Hepatocyte (in vitro differentiated cells): ENCODE results near the gene NLRC5. TPM values are rescaled to one million over a fixed set of nuclear protein-coding genes. Genes with fewer than 3 reads are reported as not detected.
A peak's percentile ranks its signal among the peaks of the same experiment; 100 is the strongest.

ENCODE experiments used
- DNase-seq: peaks from one replicate; pipeline ENCODE4 v3.0.0-alpha.2; 2016; ENCODE audit warnings: low spot score
- H2AFZ ChIP-seq: fragments of 200-600 bp; sonication (generic); 2 replicates; pipeline ENCODE4 v1.6.0; 2016; ENCODE audit warnings: antibody characterized with exemption, mild to moderate bottlenecking
- H3K27ac ChIP-seq: fragments of 200-600 bp; sonication (generic); 2 replicates; pipeline ENCODE4 v1.5.1; 2016; ENCODE audit warnings: mild to moderate bottlenecking
- H3K27me3 ChIP-seq: fragments of 200-600 bp; sonication (generic); 2 replicates; pipeline ENCODE4 v1.6.1; 2016
- H3K36me3 ChIP-seq: fragments of 200-600 bp; sonication (generic); replicated peaks from 2 replicates; pipeline ENCODE4 v1.5.1; 2016; ENCODE audit warnings: low read depth; ENCODE audit not compliant: insufficient read depth
- H3K4me1 ChIP-seq: fragments of 200-600 bp; sonication (generic); 2 replicates; pipeline ENCODE4 v1.5.1; 2016; ENCODE audit warnings: mild to moderate bottlenecking, moderate library complexity; ENCODE audit not compliant: insufficient read depth
- H3K4me2 ChIP-seq: fragments of 200-600 bp; sonication (generic); 2 replicates; pipeline ENCODE4 v1.6.0; 2016
- H3K4me3 ChIP-seq: fragments of 200-600 bp; sonication (generic); 2 replicates; pipeline ENCODE4 v1.5.1; 2016; ENCODE audit warnings: mild to moderate bottlenecking
- H3K79me2 ChIP-seq: fragments of 200-600 bp; sonication (generic); 2 replicates; pipeline ENCODE4 v1.6.0; 2017; ENCODE audit warnings: mild to moderate bottlenecking
- H3K9me2 ChIP-seq: fragments of 200-600 bp; sonication (generic); replicated peaks from 2 replicates; pipeline ENCODE4 v1.6.0; 2017; ENCODE audit warnings: mild to moderate bottlenecking; ENCODE audit not compliant: insufficient read depth
- H3K9me3 ChIP-seq: fragments of 200-600 bp; sonication (generic); 2 replicates; pipeline ENCODE4 v1.5.1; 2016; ENCODE audit warnings: low read depth, mild to moderate bottlenecking
- H4K20me1 ChIP-seq: fragments of 200-600 bp; sonication (generic); 2 replicates; pipeline ENCODE4 v1.6.0; 2016; ENCODE audit warnings: mild to moderate bottlenecking; ENCODE audit not compliant: insufficient read depth, poor library complexity, severe bottlenecking
- CTCF ChIP-seq: fragments of 200-600 bp; sonication (generic); IDR thresholded peaks from 2 replicates; pipeline ENCODE4 v1.5.1; 2016; ENCODE audit warnings: antibody characterized with exemption, mild to moderate bottlenecking; ENCODE audit not compliant: poor library complexity
- EZH2 ChIP-seq: fragments of 200-600 bp; sonication (generic); IDR thresholded peaks from 2 replicates; pipeline ENCODE4 v1.6.1; 2016; ENCODE audit warnings: antibody characterized with exemption, mild to moderate bottlenecking, borderline replicate concordance
- EZH2phosphoT487 ChIP-seq: fragments of 200-600 bp; sonication (generic); IDR thresholded peaks from one replicate; pipeline ENCODE4 v1.6.1; 2018; ENCODE audit warnings: antibody characterized with exemption, mild to moderate bottlenecking, low read depth, moderate library complexity; ENCODE audit not compliant: unreplicated experiment, severe bottlenecking
- WGBS: methylation state at CpG from one replicate; pipeline ENCODE4 v1.1.6; 2016; ENCODE audit warnings: low lambda C conversion rate; ENCODE audit errors: missing lambda C conversion rate; 5-methylcytosine and 5-hydroxymethylcytosine counted together
- polyA plus RNA-seq: library from polyadenylated mRNA; unstranded; fragments of >200 nt; fragmentation: Nextera tagmentation; extraction: Ambion mirVana; gene quantifications from 2 replicates; pipeline ENCODE4 v1.2.1, GENCODE V29; 2016
- total RNA-seq: library from RNA; depleted of rRNA; stranded (reverse); fragments of >200 nt; gene quantifications from 2 replicates; pipeline ENCODE4 v1.2.3, GENCODE V29; 2014

Gene NLRC5
- total and polyA plus RNA-seq, 2 experiments from 2014 or later = 6.4 to 7.0 TPM

- Histone ChIP-seq H3K9me2 (no peaks in the 10 kb centered on the region), H3K27ac (no peak overlapping the region), H2AFZ (no peak overlapping the region), H3K36me3 (no peaks in the 10 kb centered on the region), H3K4me2 (peak overlapping the region; percentile 63), H3K79me2 (no peaks in the 10 kb centered on the region), H3K27me3 (no peaks in the 10 kb centered on the region), H3K9me3 (no peaks in the 10 kb centered on the region), H4K20me1 (no peaks in the 10 kb centered on the region), H3K4me3 (no peak overlapping the region), H3K4me1 (no peaks in the 10 kb centered on the region)
- TF ChIP-seq EZH2 = no peak
- no peak for TF ChIP-seq EZH2phosphoT487
- peak; percentile 79 for TF ChIP-seq CTCF
- 23% methylated on average over 13 of the region's 13 CpGs for WGBS
- DNase-seq = peak; percentile 83
Measured at GRCh38 chr16:57045694-57046381, 56.5 kb downstream of the NLRC5 start.

GRCh38 chr16:57048095-57048494, 58.7 kb downstream of the NLRC5 start:
- no peaks in the 10 kb centered on the region for H3K27me3 ChIP-seq
- H3K79me2 ChIP-seq = no peaks in the 10 kb centered on the region
- no peak overlapping the region for H3K4me3 ChIP-seq
- H4K20me1 ChIP-seq = no peaks in the 10 kb centered on the region
- H3K9me3 ChIP-seq = no peaks in the 10 kb centered on the region
- 64% methylated on average over 2 of the region's 2 CpGs for WGBS
- no peak overlapping the region for H3K27ac ChIP-seq
- TF ChIP-seq EZH2phosphoT487 (no peak), EZH2 (no peak), CTCF (no peak)
- H3K4me1 ChIP-seq = no peaks in the 10 kb centered on the region
- H3K4me2 ChIP-seq = no peak overlapping the region
- H2AFZ ChIP-seq = no peak overlapping the region
- no peaks in the 10 kb centered on the region for H3K36me3 ChIP-seq
- DNase-seq = no peak
- no peaks in the 10 kb centered on the region for H3K9me2 ChIP-seq

GRCh38 chr16:57049678-57050077, 60.3 kb downstream of the NLRC5 start:
- no peak for TF ChIP-seq CTCF
- no peak for TF ChIP-seq EZH2phosphoT487
- no peak for TF ChIP-seq EZH2
- H3K36me3 ChIP-seq = no peaks in the 10 kb centered on the region
- WGBS = 92% methylated on average over 4 of the region's 4 CpGs

More at GRCh38 chr16:57049678-57050077, 60.3 kb downstream of the NLRC5 start:
- Histone ChIP-seq H4K20me1 (no peaks in the 10 kb centered on the region), H3K9me3 (no peaks in the 10 kb centered on the region), H3K4me3 (no peak overlapping the region), H3K4me1 (no peaks in the 10 kb centered on the region), H3K27ac (no peak overlapping the region), H3K79me2 (no peaks in the 10 kb centered on the region), H3K27me3 (no peaks in the 10 kb centered on the region), H3K9me2 (no peaks in the 10 kb centered on the region), H2AFZ (no peak overlapping the region), H3K4me2 (no peak overlapping the region)
- DNase-seq = no peak
